SW480 (cell line): ENCODE results near the gene IPPK.
"Not testable (repeated sequence)": the region's sequence is repeated elsewhere in the genome, so short reads cannot be mapped to it uniquely, and the experiment has no call there.

ENCODE experiments used
- DNase-seq: peaks from one replicate; pipeline ENCODE4 v3.0.0-alpha.2; 2016; ENCODE audit warnings: low spot score

The IPPK gene

GRCh38 chr9:92592537-92592936 is 77.4 kb downstream of the IPPK start:
- DNase-seq, result no peak

- no peak for DNase-seq
Measured at GRCh38 chr9:92590377-92590776, 79.6 kb downstream of the IPPK start.

DNA sequence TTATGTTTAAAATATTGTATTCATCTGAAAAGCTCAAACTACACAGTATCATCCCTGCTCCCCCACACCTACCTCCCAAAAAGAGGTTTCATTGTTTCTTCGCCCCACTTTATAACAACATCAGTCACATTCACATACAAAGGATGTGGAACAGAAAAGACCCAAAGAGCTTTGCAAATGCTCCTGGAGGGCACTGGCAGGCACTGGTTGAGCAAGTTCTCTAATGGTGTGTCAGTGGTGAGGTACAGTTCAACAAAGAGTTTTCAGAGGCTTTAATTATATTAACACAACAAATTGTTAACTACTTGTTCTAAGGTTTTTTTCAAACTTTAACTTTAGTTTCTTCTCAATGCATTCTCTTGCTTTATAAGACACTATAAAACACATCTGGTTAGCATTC is 80.0 kb downstream of the IPPK start:
- DNase-seq, result no peak

- DNase-seq, result peak; percentile 23
Measured at GRCh38 chr9:92576175-92576574, 93.8 kb downstream of the IPPK start.

GRCh38 chr9:92573612-92574011 is 96.3 kb downstream of the IPPK start:
- DNase-seq, result not testable (repeated sequence)

DNA sequence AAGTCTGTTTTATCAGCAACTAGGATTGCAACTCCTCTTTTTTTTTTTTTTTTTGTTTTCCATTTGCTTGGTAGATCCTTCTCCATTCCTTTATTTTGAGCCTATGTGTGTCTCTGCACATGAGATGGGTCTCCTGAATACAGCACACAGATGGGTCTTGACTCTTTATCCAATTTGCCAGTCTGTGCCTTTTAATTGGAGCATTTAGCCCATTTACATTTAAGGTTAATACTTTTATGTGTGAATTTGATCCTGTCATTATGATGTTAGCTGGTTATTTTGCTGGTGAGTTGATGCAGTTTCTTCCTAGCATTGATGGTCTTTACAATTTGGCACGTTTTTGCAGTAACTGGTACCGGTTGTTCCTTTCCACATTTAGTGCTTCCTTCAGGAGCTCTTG is 98.1 kb downstream of the IPPK start:
- DNase-seq, result not testable (repeated sequence)

DNA sequence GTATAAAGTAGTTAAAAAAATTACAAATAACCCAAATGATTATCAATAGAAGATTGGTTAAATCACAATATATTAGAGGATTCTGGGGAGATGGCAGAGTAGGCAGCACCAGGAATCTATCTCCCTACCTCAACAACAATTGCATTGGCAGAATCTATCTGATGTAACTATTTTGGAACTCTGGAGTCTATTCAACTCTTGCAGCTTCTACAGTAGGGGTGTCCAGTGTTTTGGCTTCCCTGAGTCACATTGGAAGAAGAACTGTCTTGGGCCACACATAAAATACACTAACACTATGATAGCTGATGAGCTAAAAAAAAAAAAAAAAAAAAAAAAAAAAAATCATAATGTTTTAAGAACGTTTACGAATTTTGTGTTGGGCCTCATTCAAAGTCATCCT is 104.9 kb downstream of the IPPK start:
- no peak for DNase-seq

GRCh38 chr9:92564504-92564903 is 105.4 kb downstream of the IPPK start:
- no peak for DNase-seq
